GM19463 (cell line): ENCODE results near the gene RPL31.
A peak's percentile ranks its signal among the peaks of the same experiment; 100 is the strongest.

Source experiments
- ATAC-seq: cut with Tn5 transposase; IDR thresholded peaks from one replicate; pipeline ENCODE4 v1.9.1; 2021; ENCODE audit warnings: mild to moderate bottlenecking, moderate library complexity; ENCODE audit not compliant: unreplicated experiment

RPL31 gene

GRCh38 chr2:100992262-100992661, 9.8 kb upstream of the RPL31 start:
- ATAC-seq, result no peak

DNA sequence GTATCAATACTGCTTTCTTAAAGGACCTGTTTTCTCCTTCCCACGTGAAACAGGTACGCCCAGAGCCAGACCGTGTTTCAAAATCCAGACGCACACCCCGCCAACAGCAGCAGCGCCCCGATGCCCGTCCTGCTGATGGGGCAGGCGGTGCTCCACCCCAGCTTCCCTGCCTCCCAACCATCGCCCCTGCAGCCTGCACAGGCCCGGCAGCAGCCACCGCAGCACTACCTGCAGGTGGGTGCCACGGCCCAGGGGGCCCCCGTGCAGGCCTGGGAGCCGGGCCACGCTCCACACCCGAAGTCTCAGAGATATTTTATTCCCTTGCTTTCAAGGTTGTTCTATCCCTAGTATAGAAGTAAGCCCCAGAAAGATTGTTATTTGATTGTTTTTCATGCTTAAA, 8.8 kb upstream of the RPL31 start:
- ATAC-seq, result no peak

DNA sequence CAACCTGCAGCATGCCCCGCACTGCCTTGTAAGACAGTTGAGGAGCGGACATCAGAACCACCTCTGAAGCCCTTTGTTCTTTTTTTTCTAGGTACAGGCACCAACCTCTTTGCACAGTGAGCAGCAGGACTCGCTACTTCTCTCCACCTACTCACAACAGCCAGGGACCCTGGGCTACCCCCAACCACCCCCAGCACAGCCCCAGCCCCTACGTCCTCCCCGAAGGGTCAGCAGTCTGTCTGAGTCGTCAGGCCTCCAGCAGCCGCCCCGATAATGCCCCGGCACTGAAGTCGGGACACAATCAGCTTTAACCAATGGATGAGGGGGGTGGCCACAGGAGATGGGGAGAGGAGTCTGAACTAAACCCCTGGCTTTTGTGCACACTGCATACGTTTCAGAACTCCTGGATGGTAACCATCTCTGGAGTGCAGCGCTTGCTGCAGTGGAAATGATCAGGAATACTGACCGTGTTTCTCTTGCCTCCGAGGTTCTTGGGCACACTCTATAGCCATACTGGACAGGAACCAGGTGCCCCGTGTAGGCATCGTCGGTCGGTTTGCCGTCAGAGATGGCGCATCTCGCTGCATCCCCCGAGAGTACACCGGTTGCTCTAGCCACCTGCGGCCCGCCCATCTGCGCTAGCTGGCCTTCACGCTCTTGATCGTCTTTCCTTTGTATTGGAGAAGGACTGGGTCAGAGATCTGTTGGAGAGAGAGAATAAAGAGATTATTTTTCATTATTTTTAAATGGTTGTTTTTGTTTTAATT, 6.6 kb upstream of the RPL31 start:
- ATAC-seq, result no peak

- ATAC-seq, result no peak
These were observed 4.4 kb upstream of the RPL31 start for GRCh38 chr2:100997509-100998234.

DNA sequence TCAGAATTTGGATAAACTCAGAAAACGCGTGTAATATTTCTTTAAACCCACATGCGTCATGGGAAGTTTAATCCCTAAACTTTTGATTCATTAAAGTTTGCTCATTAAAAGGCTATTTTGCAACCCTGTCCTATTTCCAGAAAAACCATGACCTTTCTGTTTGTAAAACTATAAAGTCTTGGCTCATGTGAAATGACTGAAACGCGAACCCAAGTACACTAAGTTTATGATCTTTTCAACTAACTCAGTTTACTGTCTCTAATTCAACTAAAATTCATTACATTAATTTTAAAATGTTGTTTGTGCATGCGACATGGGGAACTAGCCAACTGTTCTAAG, 3.9 kb upstream of the RPL31 start:
- ATAC-seq, result no peak

- ATAC-seq, result no peak
These were observed 2.1 kb upstream of the RPL31 start for GRCh38 chr2:100999995-101000394.

- ATAC-seq, result no peak
These were observed 631 bp downstream of the RPL31 start for GRCh38 chr2:101002562-101003277.

GRCh38 chr2:101003278-101003775, 1.2 kb downstream of the RPL31 start:
- no peak for ATAC-seq

DNA sequence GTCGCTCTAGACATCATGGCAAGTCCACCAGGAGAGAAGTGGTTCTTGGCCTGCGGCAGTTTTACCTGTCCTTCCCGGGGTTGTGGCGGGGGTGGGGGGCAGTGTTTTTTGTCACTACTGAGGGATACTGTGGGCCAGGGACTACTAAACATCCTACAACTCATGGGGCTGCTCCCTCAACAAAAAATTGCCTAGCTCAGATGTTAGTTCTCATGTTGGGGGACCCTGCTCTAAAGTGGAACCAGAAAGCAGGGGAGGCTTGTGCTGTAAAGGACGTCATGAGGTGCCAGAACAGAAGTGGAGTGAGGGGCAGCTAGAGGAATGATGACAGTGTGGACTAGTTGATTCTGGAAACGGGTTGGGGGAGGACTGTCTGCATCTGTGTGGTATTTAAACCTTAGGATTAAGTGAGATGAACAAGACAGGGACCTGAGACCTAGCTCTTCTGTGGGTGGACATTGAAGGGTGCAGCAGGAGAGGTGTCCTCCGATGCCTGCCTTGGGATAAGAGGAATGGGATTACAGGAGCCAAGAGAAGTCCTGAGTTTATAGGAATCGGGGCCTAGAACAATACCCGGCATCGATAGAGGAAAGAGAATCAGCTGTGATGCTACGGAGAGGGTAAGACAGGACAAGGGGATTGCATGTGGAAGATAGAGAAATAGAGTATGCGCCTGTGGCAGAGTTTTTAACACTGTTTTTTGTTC, 2.7 kb downstream of the RPL31 start:
- no peak for ATAC-seq

GRCh38 chr2:101006065-101006715, 4.1 kb downstream of the RPL31 start:
- ATAC-seq, result no peak

DNA sequence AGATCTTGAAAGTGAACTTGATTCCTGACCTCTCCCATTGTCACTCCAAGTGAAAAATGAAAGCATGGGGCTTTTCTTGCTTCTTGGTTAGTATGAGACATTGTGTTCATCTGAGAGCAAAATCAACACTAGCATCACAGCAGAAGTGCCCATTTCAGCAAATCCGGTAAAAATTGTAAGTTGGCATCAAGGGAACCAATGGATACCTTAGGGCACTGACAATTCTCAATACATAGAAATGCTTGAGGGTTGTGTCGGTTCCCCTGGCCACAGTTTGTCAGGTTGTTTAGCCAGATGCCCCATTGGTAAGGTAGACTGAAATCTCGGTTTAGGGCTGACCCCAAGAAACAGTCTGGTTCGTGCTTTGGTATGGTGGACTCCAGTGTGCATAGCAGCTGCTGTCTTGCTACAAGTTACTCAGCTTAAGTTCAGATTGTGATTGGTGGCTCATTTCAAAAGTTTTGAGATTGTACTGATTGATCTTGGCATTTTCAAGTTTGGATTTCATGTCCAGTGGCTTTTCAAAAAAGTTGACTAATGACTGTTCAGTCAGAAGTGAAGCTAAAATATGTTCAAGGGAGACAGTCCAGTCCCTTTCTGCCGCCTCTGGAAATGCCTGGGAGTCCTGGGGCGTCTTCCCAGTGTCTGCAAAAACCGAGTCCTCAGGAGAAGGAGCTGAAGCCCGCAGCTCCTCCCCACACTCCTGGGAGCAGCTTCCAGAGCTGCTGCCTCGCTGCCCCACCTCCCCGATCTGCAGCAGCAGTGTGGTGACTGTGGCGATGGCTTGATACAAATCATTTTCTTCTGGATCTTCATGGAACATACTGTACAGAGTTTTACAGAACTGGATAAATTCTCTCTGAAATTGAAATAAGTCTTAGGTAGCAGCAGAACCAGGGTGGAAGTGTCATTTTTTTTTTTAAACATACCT, 5.6 kb downstream of the RPL31 start:
- ATAC-seq, result no peak

DNA sequence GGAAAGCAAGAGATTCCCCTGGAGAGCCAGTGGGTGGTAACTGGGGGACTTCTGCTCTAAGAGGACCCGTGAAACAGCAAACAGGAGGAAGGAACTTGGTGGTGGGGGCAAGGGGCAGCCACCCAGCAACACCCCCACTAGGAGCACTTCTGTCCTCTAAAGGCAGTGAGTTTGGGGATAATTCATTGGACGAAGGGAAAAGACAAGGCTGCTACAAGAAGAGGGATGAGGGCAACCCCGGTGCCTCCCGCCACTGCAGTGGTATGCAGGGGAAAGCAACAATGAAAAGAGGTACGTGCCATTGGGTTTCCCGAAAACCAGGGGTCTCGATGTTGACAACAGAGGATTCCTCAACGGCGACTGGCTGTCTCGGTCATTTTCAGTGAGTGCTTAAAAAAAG, 9.1 kb downstream of the RPL31 start:
- ATAC-seq, result no peak

- ATAC-seq, result peak; percentile 75
These were observed 10.1 kb downstream of the RPL31 start for GRCh38 chr2:101012054-101012705.

GRCh38 chr2:101012706-101013181, 10.7 kb downstream of the RPL31 start:
- no peak for ATAC-seq

GRCh38 chr2:101014264-101014857, 12.3 kb downstream of the RPL31 start:
- no peak for ATAC-seq

- no peak for ATAC-seq
These were observed 15.3 kb downstream of the RPL31 start for GRCh38 chr2:101017371-101017770.

DNA sequence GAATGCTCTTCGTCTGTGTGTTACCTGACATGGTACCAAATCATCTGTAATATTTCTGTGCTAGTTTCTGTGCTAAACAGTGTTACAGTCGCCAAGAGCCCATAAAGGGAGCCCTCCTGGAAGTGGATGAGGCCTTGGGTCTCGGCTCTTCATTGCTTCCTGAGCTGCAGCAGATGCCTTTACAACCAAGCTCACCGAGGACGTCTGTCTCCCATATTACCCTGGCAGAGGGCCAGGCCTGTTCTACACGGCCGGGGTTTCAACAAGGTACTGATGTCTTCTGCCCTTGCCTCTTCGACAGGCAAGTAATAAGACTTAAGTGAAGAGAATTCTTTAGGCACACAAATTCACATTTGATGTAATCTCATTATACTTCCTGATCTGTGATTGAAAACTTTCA, 16.8 kb downstream of the RPL31 start:
- no peak for ATAC-seq

DNA sequence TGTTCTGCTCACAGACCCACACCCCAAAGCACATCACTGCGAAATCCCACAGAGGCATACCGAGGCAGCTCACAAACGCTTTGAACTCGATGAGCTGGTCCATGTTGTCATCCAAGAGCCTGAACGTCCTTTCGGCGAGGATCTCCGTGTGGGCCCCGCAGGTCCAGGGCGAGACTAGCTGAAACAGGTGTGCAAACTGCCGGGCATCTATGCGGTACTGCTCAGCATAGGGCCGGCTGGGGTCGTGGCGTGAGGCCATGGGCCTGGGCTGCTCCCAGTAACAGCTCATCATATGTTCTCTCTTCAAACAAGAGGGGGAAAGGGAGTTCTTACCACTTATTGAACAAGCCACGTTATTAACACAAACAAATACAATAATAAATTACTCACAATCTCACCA, 20.1 kb downstream of the RPL31 start:
- no peak for ATAC-seq
